ENCODE measurements around the gene CHADL.
"Not testable (repeated sequence)": the region's sequence is repeated elsewhere in the genome, so short reads cannot be mapped to it uniquely, and the experiment has no call there.

Gene CHADL

GRCh38 chr22:41181349-41182241 lies 59.1 kb downstream of the CHADL start:
- peak; percentile 19; the same call in 1 of the 3 replicates for ATAC-seq
- TF ChIP-seq RARB (CRISPR knock-in tag; IDR thresholded peaks at IDR 0.05) (no peak), GLIS3 (CRISPR knock-in tag; IDR thresholded peaks at IDR 0.05) (no peak), ZC3H10 (CRISPR knock-in tag; IDR thresholded peaks at IDR 0.05) (no peak), TCF4 (CRISPR knock-in tag; IDR thresholded peaks at IDR 0.05; ENCODE audit: borderline replicate concordance) (no peak), ARNTL (CRISPR knock-in tag; IDR thresholded peaks at IDR 0.05; ENCODE audit: borderline replicate concordance, low read depth) (no peak), CSDC2 (CRISPR knock-in tag; IDR thresholded peaks at IDR 0.05) (no peak), CREB5 (CRISPR knock-in tag; IDR thresholded peaks at IDR 0.05; ENCODE audit: low read depth) (no peak), TOX (CRISPR knock-in tag; IDR thresholded peaks at IDR 0.05; ENCODE audit: borderline replicate concordance) (no peak)
- TF ChIP-seq, protein P1, sequence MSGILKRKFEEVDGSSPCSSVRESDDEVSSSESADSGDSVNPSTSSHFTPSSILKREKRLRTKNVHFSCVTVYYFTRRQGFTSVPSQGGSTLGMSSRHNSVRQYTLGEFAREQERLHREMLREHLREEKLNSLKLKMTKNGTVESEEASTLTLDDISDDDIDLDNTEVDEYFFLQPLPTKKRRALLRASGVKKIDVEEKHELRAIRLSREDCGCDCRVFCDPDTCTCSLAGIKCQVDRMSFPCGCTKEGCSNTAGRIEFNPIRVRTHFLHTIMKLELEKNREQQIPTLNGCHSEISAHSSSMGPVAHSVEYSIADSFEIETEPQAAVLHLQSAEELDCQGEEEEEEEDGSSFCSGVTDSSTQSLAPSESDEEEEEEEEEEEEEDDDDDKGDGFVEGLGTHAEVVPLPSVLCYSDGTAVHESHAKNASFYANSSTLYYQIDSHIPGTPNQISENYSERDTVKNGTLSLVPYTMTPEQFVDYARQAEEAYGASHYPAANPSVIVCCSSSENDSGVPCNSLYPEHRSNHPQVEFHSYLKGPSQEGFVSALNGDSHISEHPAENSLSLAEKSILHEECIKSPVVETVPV (CRISPR knock-in tag; IDR thresholded peaks at IDR 0.05), result no peak

- ATAC-seq, result no peak
- TF ChIP-seq OSR1 (CRISPR knock-in tag; IDR thresholded peaks at IDR 0.05) (no peak), ARNTL (CRISPR knock-in tag; IDR thresholded peaks at IDR 0.05; ENCODE audit: borderline replicate concordance, low read depth) (no peak), ZFP3 (CRISPR knock-in tag; IDR thresholded peaks at IDR 0.05) (no peak), ZNF8 (CRISPR knock-in tag; IDR thresholded peaks at IDR 0.05) (no peak), ZNF565 (CRISPR knock-in tag; conservative IDR thresholded peaks at IDR 0.05; ENCODE audit: low read depth) (no peak), ZFP30 (CRISPR knock-in tag; IDR thresholded peaks at IDR 0.05) (no peak), PPARA (CRISPR knock-in tag; IDR thresholded peaks at IDR 0.05; ENCODE audit: borderline replicate concordance) (no peak), CSDC2 (CRISPR knock-in tag; IDR thresholded peaks at IDR 0.05) (no peak), ISL1 (CRISPR knock-in tag; IDR thresholded peaks at IDR 0.05) (no peak), TOX (CRISPR knock-in tag; IDR thresholded peaks at IDR 0.05; ENCODE audit: borderline replicate concordance) (no peak)
Observed at GRCh38 chr22:41180926-41181325, 59.8 kb downstream of the CHADL start.

DNA sequence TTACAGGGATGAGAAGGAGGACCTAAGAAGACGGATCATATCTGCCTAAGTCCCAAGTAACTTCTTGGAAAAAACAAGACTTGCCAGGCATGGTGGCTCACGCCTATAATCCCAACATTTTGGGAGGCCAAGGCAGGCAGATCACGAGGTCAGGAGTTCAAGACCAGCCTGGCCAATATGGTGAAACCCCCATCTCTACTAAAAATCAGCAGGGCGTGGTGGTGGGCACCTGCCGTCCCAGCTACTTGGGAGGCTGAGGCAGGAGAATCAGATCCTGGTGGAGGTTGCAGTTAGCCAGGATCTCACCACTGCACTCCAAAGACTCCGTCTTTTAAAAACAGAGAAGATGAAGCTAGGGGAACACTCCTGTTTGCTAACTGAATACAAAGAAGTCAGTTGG lies 60.4 kb downstream of the CHADL start:
- not testable (repeated sequence) for ATAC-seq
